ENCODE data around the gene CFAP20DC. TPM values are rescaled to one million over a fixed set of nuclear protein-coding genes. Genes with fewer than 3 reads are reported as not detected.
"Not testable (repeated sequence)": the region's sequence is repeated elsewhere in the genome, so short reads cannot be mapped to it uniquely, and the experiment has no call there.

Gene CFAP20DC
- total RNA-seq, 1 donor from 2014 or later: 0.86 TPM

DNA sequence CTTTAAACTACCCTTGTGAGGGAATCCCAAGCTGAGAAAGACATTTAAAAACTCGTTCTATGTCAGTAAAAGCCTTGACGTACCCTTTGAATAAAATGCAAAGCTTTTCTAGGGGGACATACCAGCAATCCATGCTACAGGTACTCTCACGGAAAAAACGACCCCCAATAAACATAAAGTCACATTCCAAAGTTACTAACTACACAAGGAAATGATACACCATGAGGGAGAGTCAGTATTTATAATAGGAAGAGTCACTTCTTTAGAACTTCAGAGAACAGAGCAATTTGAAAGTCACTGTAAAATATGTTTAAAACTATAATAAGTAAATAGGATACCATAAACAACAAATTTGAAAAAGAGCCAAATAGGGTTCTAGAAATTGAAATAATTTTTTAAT, 63.2 kb downstream of the CFAP20DC start:
- Mint-ChIP-seq H3K27me3 (ENCODE audit: insufficient read depth) (peaks cover 16% of the 10 kb centered on the region), H3K36me3 (ENCODE audit: low read depth) (no peaks in the 10 kb centered on the region)

GRCh38 chr3:58979840-58980239, 70.0 kb downstream of the CFAP20DC start:
- DNase-seq (ENCODE audit: low spot score): no peak
- H3K9me3 Mint-ChIP-seq: no peaks in the 10 kb centered on the region
- H3K4me1 Mint-ChIP-seq (ENCODE audit: low read depth): no peaks in the 10 kb centered on the region
- intact Hi-C loops (cut with micrococcal nuclease): no loop called here
- no peak overlapping the region for H3K4me3 Mint-ChIP-seq
- H3K36me3 Mint-ChIP-seq (ENCODE audit: low read depth): no peaks in the 10 kb centered on the region
- H3K27me3 Mint-ChIP-seq (ENCODE audit: insufficient read depth): no peaks in the 10 kb centered on the region
- H3K27ac Mint-ChIP-seq: no peak overlapping the region

More for the DNA sequence above, 63.2 kb downstream of the CFAP20DC start:
- H3K27ac Mint-ChIP-seq: no peak overlapping the region
- no peak for DNase-seq (ENCODE audit: low spot score)
- no peaks in the 10 kb centered on the region for H3K4me1 Mint-ChIP-seq (ENCODE audit: low read depth)
- no peak overlapping the region for H3K4me3 Mint-ChIP-seq
- intact Hi-C loops (cut with micrococcal nuclease): no loop called here
- H3K9me3 Mint-ChIP-seq: no peaks in the 10 kb centered on the region

DNA sequence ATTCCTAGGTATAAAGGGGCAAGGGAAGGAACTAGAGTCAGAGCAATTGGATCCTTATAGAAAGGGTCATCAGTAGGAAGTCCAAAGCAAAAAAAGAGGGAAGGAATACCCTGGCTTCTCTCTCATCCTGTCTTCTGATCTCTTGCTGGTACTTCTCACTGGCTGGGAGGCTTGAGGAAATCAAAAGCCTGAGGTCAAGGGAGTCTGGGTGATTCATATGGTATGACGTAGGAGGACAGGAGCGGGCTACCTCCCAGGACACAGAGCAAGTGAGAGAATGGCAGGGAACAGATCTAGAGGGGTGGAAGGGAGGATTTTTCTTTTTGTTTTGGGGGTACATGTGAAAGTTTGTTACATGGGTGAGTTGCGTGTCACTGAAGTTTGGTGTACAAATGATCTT, 76.0 kb downstream of the CFAP20DC start:
- Mint-ChIP-seq H3K4me1 (ENCODE audit: low read depth) (no peaks in the 10 kb centered on the region), H3K4me3 (no peak overlapping the region), H3K9me3 (no peaks in the 10 kb centered on the region), H3K36me3 (ENCODE audit: low read depth) (no peaks in the 10 kb centered on the region), H3K27ac (no peak overlapping the region), H3K27me3 (ENCODE audit: insufficient read depth) (peaks cover 5% of the 10 kb centered on the region)
- intact Hi-C loops (cut with micrococcal nuclease): no loop called here
- no peak for DNase-seq (ENCODE audit: low spot score)

GRCh38 chr3:58967866-58968265, 82.0 kb downstream of the CFAP20DC start:
- H3K9me3 Mint-ChIP-seq; H3K4me3 Mint-ChIP-seq; H3K4me1 Mint-ChIP-seq (ENCODE audit: low read depth); H3K27ac Mint-ChIP-seq; H3K27me3 Mint-ChIP-seq (ENCODE audit: insufficient read depth); DNase-seq (ENCODE audit: low spot score); H3K36me3 Mint-ChIP-seq (ENCODE audit: low read depth); intact Hi-C loops (cut with micrococcal nuclease): not testable (repeated sequence)

DNA sequence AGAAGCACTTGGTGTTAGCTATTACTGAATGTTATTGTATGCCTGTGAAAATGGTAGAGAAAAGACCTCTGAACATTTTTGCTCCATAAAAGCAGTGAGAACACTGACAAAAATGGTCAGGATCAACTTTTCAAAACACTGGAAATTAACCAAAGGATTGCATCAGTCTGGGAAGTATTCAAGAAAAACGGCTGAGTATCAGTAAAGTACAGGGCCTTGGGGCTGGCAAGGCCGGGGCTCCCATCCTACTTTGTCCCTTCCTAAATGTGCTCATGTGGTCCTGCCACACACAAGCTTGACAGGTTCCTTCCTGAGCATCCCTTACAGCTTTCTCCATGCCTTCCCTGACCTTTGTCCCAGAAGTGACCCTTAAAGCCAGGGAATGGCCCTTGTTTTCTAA, 84.0 kb downstream of the CFAP20DC start:
- Mint-ChIP-seq H3K9me3 (no peaks in the 10 kb centered on the region), H3K4me3 (no peak overlapping the region)
- intact Hi-C loops (cut with micrococcal nuclease): no loop called here

GRCh38 chr3:58963928-58964503, 85.8 kb downstream of the CFAP20DC start:
- no peak overlapping the region for H3K27ac Mint-ChIP-seq
- no peak for DNase-seq (ENCODE audit: low spot score)
- intact Hi-C loops (cut with micrococcal nuclease): no loop called here
- H3K9me3 Mint-ChIP-seq: no peaks in the 10 kb centered on the region
- H3K4me3 Mint-ChIP-seq: no peak overlapping the region
- peaks cover 2% of the 10 kb centered on the region for H3K27me3 Mint-ChIP-seq (ENCODE audit: insufficient read depth)
- H3K4me1 Mint-ChIP-seq (ENCODE audit: low read depth): no peaks in the 10 kb centered on the region
- H3K36me3 Mint-ChIP-seq (ENCODE audit: low read depth): no peaks in the 10 kb centered on the region

More for the DNA sequence above, 84.0 kb downstream of the CFAP20DC start:
- no peak for DNase-seq (ENCODE audit: low spot score)
- Mint-ChIP-seq H3K27ac (no peak overlapping the region), H3K27me3 (ENCODE audit: insufficient read depth) (peaks cover 5% of the 10 kb centered on the region), H3K4me1 (ENCODE audit: low read depth) (no peaks in the 10 kb centered on the region), H3K36me3 (ENCODE audit: low read depth) (no peaks in the 10 kb centered on the region)

DNA sequence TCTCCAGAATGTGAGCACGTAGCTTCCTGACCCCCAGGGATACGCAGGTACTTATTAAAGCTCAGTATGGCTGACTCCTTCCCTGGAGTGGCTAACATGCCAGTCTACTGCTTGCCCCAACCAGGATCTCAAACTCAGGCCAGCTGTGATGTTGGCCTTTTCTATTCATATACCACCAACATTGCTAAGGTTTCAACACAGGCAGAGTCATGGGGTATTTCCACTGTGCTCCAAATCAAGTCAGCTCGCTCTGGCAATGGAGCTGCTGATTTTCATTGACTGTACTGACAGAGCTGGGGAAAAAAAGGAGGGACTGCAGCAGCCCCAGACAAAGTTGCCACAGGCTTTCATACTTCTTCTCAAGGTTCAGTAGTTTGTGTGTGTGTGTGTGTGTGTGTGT, 87.0 kb downstream of the CFAP20DC start:
- Mint-ChIP-seq H3K9me3 (no peaks in the 10 kb centered on the region), H3K36me3 (ENCODE audit: low read depth) (no peaks in the 10 kb centered on the region), H3K27ac (no peak overlapping the region), H3K4me3 (no peak overlapping the region), H3K4me1 (ENCODE audit: low read depth) (no peaks in the 10 kb centered on the region), H3K27me3 (ENCODE audit: insufficient read depth) (peaks cover 2% of the 10 kb centered on the region)
- DNase-seq (ENCODE audit: low spot score): no peak
- intact Hi-C loops (cut with micrococcal nuclease): no loop called here

DNA sequence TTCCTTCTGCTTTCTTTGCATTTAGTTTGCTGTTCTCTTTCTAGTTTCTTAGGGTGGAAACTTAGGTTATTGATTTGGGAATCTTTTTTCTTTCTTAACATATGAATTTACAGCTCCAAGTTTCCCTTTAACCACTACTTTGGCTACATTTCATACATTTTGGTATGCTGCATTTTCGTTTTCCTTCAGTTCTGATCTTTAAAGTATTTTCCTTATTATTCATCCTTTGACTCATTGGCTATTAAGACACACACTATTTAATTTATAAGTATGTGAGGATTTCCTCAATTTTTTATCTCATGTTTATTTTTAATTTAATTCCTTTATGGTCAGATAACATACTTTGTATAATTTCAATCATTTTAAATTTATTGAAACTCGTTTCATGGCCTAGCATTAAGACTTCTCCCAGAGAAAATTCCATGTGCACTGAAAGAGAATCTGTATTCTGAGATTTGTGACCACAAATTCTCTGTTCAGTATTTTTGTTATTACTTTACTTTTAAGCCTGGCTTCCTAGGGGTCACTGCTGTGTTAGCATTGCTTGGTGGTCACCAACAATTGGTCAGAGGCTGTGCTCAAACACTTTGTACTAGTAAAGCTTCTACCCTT, 87.7 kb downstream of the CFAP20DC start:
- Mint-ChIP-seq H3K4me3 (no peak overlapping the region), H3K4me1 (ENCODE audit: low read depth) (no peaks in the 10 kb centered on the region), H3K27me3 (ENCODE audit: insufficient read depth) (peaks cover 2% of the 10 kb centered on the region), H3K9me3 (no peaks in the 10 kb centered on the region), H3K36me3 (ENCODE audit: low read depth) (no peaks in the 10 kb centered on the region), H3K27ac (no peak overlapping the region)
- no peak for DNase-seq (ENCODE audit: low spot score)
- intact Hi-C loops (cut with micrococcal nuclease): no loop called here

DNA sequence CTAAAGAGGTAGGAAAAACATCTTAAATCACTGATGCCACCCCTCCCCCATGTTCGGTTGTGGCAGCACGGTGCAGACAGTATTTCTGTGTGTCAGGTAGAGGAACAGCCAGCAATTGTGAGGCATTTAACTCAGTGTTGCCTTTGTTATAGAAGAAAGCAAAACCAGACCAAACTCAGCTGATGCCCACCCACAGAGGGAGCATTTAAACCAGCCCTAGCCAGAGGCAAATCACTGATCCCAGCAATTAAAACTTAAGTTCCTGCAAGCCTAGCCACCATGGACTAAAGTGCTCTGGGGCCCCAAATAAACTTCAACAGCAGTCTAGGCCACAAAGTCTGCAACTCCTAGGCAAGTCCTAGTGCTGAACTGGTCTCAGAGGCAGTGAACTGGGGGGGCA, 94.5 kb downstream of the CFAP20DC start:
- H3K36me3 Mint-ChIP-seq (ENCODE audit: low read depth): no peaks in the 10 kb centered on the region
- H3K9me3 Mint-ChIP-seq: no peaks in the 10 kb centered on the region
- no peak for DNase-seq (ENCODE audit: low spot score)
- intact Hi-C loops (cut with micrococcal nuclease): no loop called here
- no peak overlapping the region for H3K27ac Mint-ChIP-seq
- H3K4me1 Mint-ChIP-seq (ENCODE audit: low read depth): no peaks in the 10 kb centered on the region
- no peaks in the 10 kb centered on the region for H3K27me3 Mint-ChIP-seq (ENCODE audit: insufficient read depth)
- H3K4me3 Mint-ChIP-seq: no peak overlapping the region

DNA sequence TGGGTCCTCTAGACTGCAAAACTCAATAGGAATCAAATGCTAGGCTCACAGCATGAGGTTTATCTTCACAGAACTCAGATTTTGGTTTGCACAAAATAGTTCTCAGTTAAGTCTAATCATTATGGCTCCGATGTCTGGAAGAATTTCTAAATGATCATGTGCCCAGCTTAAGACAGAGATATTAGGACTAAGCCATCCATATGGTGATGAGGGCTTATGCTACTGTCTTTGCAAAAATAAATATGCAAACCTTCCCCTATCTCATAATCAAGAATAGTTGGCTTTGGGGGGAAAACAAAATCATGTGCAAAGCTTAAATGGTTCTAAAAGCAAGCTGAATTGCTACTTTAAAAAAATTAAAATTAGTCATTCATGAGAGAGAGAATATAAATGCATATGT, 96.5 kb downstream of the CFAP20DC start:
- Mint-ChIP-seq H3K27ac (no peak overlapping the region), H3K4me3 (no peak overlapping the region), H3K27me3 (ENCODE audit: insufficient read depth) (no peaks in the 10 kb centered on the region), H3K9me3 (no peaks in the 10 kb centered on the region), H3K4me1 (ENCODE audit: low read depth) (no peaks in the 10 kb centered on the region), H3K36me3 (ENCODE audit: low read depth) (no peaks in the 10 kb centered on the region)
- intact Hi-C loops (cut with micrococcal nuclease): no loop called here
- no peak for DNase-seq (ENCODE audit: low spot score)

- intact Hi-C loops (cut with micrococcal nuclease): no loop called here
- DNase-seq (ENCODE audit: low spot score): no peak
- Mint-ChIP-seq H3K36me3 (ENCODE audit: low read depth) (no peaks in the 10 kb centered on the region), H3K4me3 (no peak overlapping the region), H3K9me3 (no peaks in the 10 kb centered on the region), H3K27ac (no peak overlapping the region), H3K27me3 (ENCODE audit: insufficient read depth) (no peaks in the 10 kb centered on the region), H3K4me1 (ENCODE audit: low read depth) (no peaks in the 10 kb centered on the region)
Observed at GRCh38 chr3:58952128-58952917, 97.5 kb downstream of the CFAP20DC start.

DNA sequence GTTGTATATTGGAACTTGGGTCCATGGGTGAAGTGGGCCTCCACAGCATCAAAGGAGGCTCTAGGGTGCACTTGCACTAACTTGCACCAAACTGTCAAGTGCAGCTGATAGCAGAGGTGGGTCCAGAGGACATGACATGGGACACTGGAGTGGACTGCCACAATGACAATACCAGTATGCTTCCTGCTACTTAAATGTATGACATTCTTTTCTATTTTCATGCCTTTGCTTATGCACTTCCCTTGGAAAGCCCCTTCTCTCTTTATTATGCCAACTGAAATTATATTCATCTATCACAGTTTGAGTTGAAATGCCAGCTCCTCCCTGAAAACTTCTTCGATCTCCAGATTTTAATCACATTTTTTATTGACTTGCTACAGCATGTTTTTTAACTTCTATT, 101.8 kb downstream of the CFAP20DC start:
- no peak overlapping the region for H3K4me3 Mint-ChIP-seq
- H3K4me1 Mint-ChIP-seq (ENCODE audit: low read depth): no peaks in the 10 kb centered on the region
- no peaks in the 10 kb centered on the region for H3K9me3 Mint-ChIP-seq
- no peaks in the 10 kb centered on the region for H3K27me3 Mint-ChIP-seq (ENCODE audit: insufficient read depth)
- H3K27ac Mint-ChIP-seq: no peak overlapping the region
- no peak for DNase-seq (ENCODE audit: low spot score)
- intact Hi-C loops (cut with micrococcal nuclease): no loop called here
- no peaks in the 10 kb centered on the region for H3K36me3 Mint-ChIP-seq (ENCODE audit: low read depth)

GRCh38 chr3:58946875-58947274, 103.0 kb downstream of the CFAP20DC start:
- no peaks in the 10 kb centered on the region for H3K4me1 Mint-ChIP-seq (ENCODE audit: low read depth)
- H3K27ac Mint-ChIP-seq: no peak overlapping the region
- H3K4me3 Mint-ChIP-seq: no peak overlapping the region
- no peaks in the 10 kb centered on the region for H3K9me3 Mint-ChIP-seq
- H3K27me3 Mint-ChIP-seq (ENCODE audit: insufficient read depth): no peaks in the 10 kb centered on the region
- DNase-seq (ENCODE audit: low spot score): no peak
- no peaks in the 10 kb centered on the region for H3K36me3 Mint-ChIP-seq (ENCODE audit: low read depth)
- intact Hi-C loops (cut with micrococcal nuclease): no loop called here
